Activated CD4-positive, alpha-beta T cell treated with anti-CD3 and anti-CD28 coated beads for 36 hours (primary cell): ENCODE data around the gene LYST. TPM values are rescaled to one million over a fixed set of nuclear protein-coding genes. Genes with fewer than 3 reads are reported as not detected.
"Not testable (repeated sequence)": the region's sequence is repeated elsewhere in the genome, so short reads cannot be mapped to it uniquely, and the experiment has no call there.

ENCODE experiments used
- ATAC-seq: fragments of 200-7000 bp; cut with Tn5 transposase; one replicate; pipeline ENCODE4 v1.10.0; 2021; ENCODE audit warnings: mild to moderate bottlenecking, moderate library complexity
- CTCF ChIA-PET: fragments of 350-600 bp; sonication (Branson Sonifier 250); formaldehyde crosslinking; loops from one replicate; lab custom pipeline; 2021; ENCODE audit warnings: antibody characterized with exemption; lab: Charles Lee
- POLR2A ChIA-PET: fragments of 350-600 bp; sonication (Branson Sonifier 250); formaldehyde crosslinking; loops from one replicate; lab custom pipeline; 2021; ENCODE audit warnings: antibody characterized with exemption, inconsistent platforms; lab: Charles Lee
- DNase-seq: peaks from one replicate; pipeline ENCODE4 v3.0.0-alpha.2; 2020
- H3K27ac Mint-ChIP-seq: one replicate; pipeline ENCODE4 v1.8.0; 2021; ENCODE audit warnings: mixed read lengths
- H3K27me3 Mint-ChIP-seq: one replicate; pipeline ENCODE4 v1.8.0; 2021; ENCODE audit warnings: mixed read lengths
- H3K36me3 Mint-ChIP-seq: one replicate; pipeline ENCODE4 v1.8.0; 2021; ENCODE audit warnings: low read depth, mixed read lengths
- H3K4me1 Mint-ChIP-seq: one replicate; pipeline ENCODE4 v1.8.0; 2021; ENCODE audit warnings: mixed read lengths
- H3K4me3 Mint-ChIP-seq: one replicate; pipeline ENCODE4 v1.8.0; 2021; ENCODE audit warnings: mild to moderate bottlenecking, moderate library complexity, mixed read lengths
- H3K9me3 Mint-ChIP-seq: one replicate; pipeline ENCODE4 v1.8.0; 2021; ENCODE audit warnings: low read depth, mixed read lengths
- intact Hi-C, 2 experiments: fragments of 100-400 bp; cut with DNase I in 1 of 2; cut with micrococcal nuclease in 1 of 2; formaldehyde crosslinking; loops; one replicate each; pipeline versions ENCODE4 v1.14.2 to v1.15.1; 2022 to 2024; cut with DNase I, micrococcal nuclease
- total RNA-seq, 2 experiments: library from RNA; stranded (reverse); gene quantifications; one replicate each; pipeline ENCODE4 v1.2.3, GENCODE V29; 2021

The LYST gene
- total RNA-seq, 2 experiments from 2014 or later: 28.1 to 32.3 TPM

GRCh38 chr1:235845656-235846107 lies 21.0 kb downstream of the LYST start:
- POLR2A ChIA-PET, H3K9me3 Mint-ChIP-seq, H3K27ac Mint-ChIP-seq, ATAC-seq, H3K27me3 Mint-ChIP-seq, intact Hi-C loops, H3K4me3 Mint-ChIP-seq: not testable (repeated sequence)
- Mint-ChIP-seq H3K36me3 (peaks cover 29% of the 10 kb centered on the region), H3K4me1 (peaks cover 57% of the 10 kb centered on the region)
- DNase-seq: peak; percentile 26
- CTCF ChIA-PET: interaction anchor here (0.6 to 8.4 kb wide), 7 partner anchors 9 to 162 kb away, joined by 3 to 64 read pairs (median 5); no protein-coding TSS in a partner anchor

GRCh38 chr1:235844776-235845175 lies 21.9 kb downstream of the LYST start:
- intact Hi-C loops: loop anchor here (5.0 kb wide), 2 partner anchors 128 to 332 kb away; no protein-coding TSS in a partner anchor
- no peak for DNase-seq
- H3K4me1 Mint-ChIP-seq: peaks cover 55% of the 10 kb centered on the region

GRCh38 chr1:235843461-235843961 lies 23.2 kb downstream of the LYST start:
- Mint-ChIP-seq H3K4me3 (no peak overlapping the region), H3K4me1 (peaks cover 45% of the 10 kb centered on the region), H3K27ac (no peak overlapping the region), H3K9me3 (peaks cover 5% of the 10 kb centered on the region), H3K36me3 (peaks cover 28% of the 10 kb centered on the region), H3K27me3 (no peaks in the 10 kb centered on the region)
- ChIA-PET CTCF (interaction anchor here (0.7 to 8.4 kb wide), 14 partner anchors 10 to 330 kb away, joined by 3 to 64 read pairs (median 4); no protein-coding TSS in a partner anchor), POLR2A (interaction anchor here (0.5 to 1.1 kb wide), 3 partner anchors 22 to 568 kb away, joined by 3 to 5 read pairs (median 5); no protein-coding TSS in a partner anchor)
- DNase-seq (no peak), ATAC-seq (peak; percentile 73)
- intact Hi-C loops: loop anchor here (5.0 kb wide), 2 partner anchors 129 to 331 kb away; no protein-coding TSS in a partner anchor

More at GRCh38 chr1:235844776-235845175, 21.9 kb downstream of the LYST start:
- ChIA-PET POLR2A (no interaction called here), CTCF (interaction anchor here (0.6 to 8.4 kb wide), 7 partner anchors 10 to 166 kb away, joined by 3 to 64 read pairs (median 5); no protein-coding TSS in a partner anchor)
- no peak overlapping the region for H3K4me3 Mint-ChIP-seq
- no peak for ATAC-seq
- H3K27me3 Mint-ChIP-seq: no peaks in the 10 kb centered on the region
- H3K9me3 Mint-ChIP-seq: peaks cover 5% of the 10 kb centered on the region
- peaks cover 29% of the 10 kb centered on the region for H3K36me3 Mint-ChIP-seq
- no peak overlapping the region for H3K27ac Mint-ChIP-seq

- Mint-ChIP-seq H3K27ac (no peak overlapping the region), H3K27me3 (no peaks in the 10 kb centered on the region), H3K36me3 (peaks cover 22% of the 10 kb centered on the region), H3K4me3 (no peak overlapping the region), H3K9me3 (peaks cover 3% of the 10 kb centered on the region), H3K4me1 (peaks cover 31% of the 10 kb centered on the region)
- CTCF ChIA-PET: interaction anchor here (0.7 to 8.4 kb wide), 11 partner anchors 9 to 462 kb away, joined by 3 to 64 read pairs (median 3); no protein-coding TSS in a partner anchor
- intact Hi-C loops: loop anchor here (5.0 kb wide), 2 partner anchors 130 to 330 kb away; no protein-coding TSS in a partner anchor
- POLR2A ChIA-PET: no interaction called here
- ATAC-seq (no peak), DNase-seq (no peak)
Observed at GRCh38 chr1:235841938-235842545, 24.7 kb downstream of the LYST start.

GRCh38 chr1:235838021-235838420 lies 28.7 kb downstream of the LYST start:
- Mint-ChIP-seq H3K9me3 (no peaks in the 10 kb centered on the region), H3K4me3 (no peak overlapping the region), H3K36me3 (peaks cover 12% of the 10 kb centered on the region), H3K27ac (no peak overlapping the region), H3K27me3 (no peaks in the 10 kb centered on the region), H3K4me1 (peaks cover 12% of the 10 kb centered on the region)
- intact Hi-C loops: no loop called here
- CTCF ChIA-PET: interaction anchor here (0.8 to 1.4 kb wide), 4 partner anchors 9 to 134 kb away, joined by 3 to 4 read pairs (median 3); no protein-coding TSS in a partner anchor
- DNase-seq (no peak), ATAC-seq (peak; percentile 71)
- POLR2A ChIA-PET: interaction anchor here (0.6 kb wide), 1 partner anchor 351 kb away, joined by 3 read pairs; no protein-coding TSS in a partner anchor

- H3K4me1 Mint-ChIP-seq: peaks cover 17% of the 10 kb centered on the region
- DNase-seq: no peak
- intact Hi-C loops: no loop called here
- H3K27ac Mint-ChIP-seq: no peak overlapping the region
- no peaks in the 10 kb centered on the region for H3K27me3 Mint-ChIP-seq
- CTCF ChIA-PET: interaction anchor here (0.6 to 6.7 kb wide), 6 partner anchors 10 to 323 kb away, joined by 3 to 64 read pairs (median 4); no protein-coding TSS in a partner anchor
- POLR2A ChIA-PET: no interaction called here
- peaks cover 14% of the 10 kb centered on the region for H3K36me3 Mint-ChIP-seq
- no peaks in the 10 kb centered on the region for H3K9me3 Mint-ChIP-seq
- no peak overlapping the region for H3K4me3 Mint-ChIP-seq
- no peak for ATAC-seq
Observed at GRCh38 chr1:235835226-235835625, 31.5 kb downstream of the LYST start.

GRCh38 chr1:235834620-235835019 lies 32.1 kb downstream of the LYST start:
- POLR2A ChIA-PET: no interaction called here
- no peak for ATAC-seq
- intact Hi-C loops: no loop called here
- H3K27me3 Mint-ChIP-seq: no peaks in the 10 kb centered on the region
- no peak overlapping the region for H3K4me3 Mint-ChIP-seq
- DNase-seq: no peak
- H3K36me3 Mint-ChIP-seq: peaks cover 9% of the 10 kb centered on the region
- H3K27ac Mint-ChIP-seq: no peak overlapping the region
- H3K9me3 Mint-ChIP-seq: no peaks in the 10 kb centered on the region
- CTCF ChIA-PET: interaction anchor here (0.6 to 6.7 kb wide), 6 partner anchors 11 to 322 kb away, joined by 3 to 64 read pairs (median 4); no protein-coding TSS in a partner anchor
- H3K4me1 Mint-ChIP-seq: peaks cover 12% of the 10 kb centered on the region

GRCh38 chr1:235832011-235832410 lies 34.7 kb downstream of the LYST start:
- CTCF ChIA-PET: interaction anchor here (0.9 to 6.7 kb wide), 3 partner anchors 11 to 140 kb away, joined by 3 to 64 read pairs (median 8); no protein-coding TSS in a partner anchor
- intact Hi-C loops: no loop called here
- POLR2A ChIA-PET: no interaction called here
- DNase-seq (no peak), ATAC-seq (no peak)
- Mint-ChIP-seq H3K36me3 (peaks cover 13% of the 10 kb centered on the region), H3K27me3 (no peaks in the 10 kb centered on the region), H3K4me3 (no peak overlapping the region), H3K9me3 (no peaks in the 10 kb centered on the region), H3K27ac (no peak overlapping the region), H3K4me1 (peaks cover 9% of the 10 kb centered on the region)

GRCh38 chr1:235831148-235831547 lies 35.6 kb downstream of the LYST start:
- peaks cover 19% of the 10 kb centered on the region for H3K36me3 Mint-ChIP-seq
- H3K4me3 Mint-ChIP-seq: no peak overlapping the region
- CTCF ChIA-PET: interaction anchor here (1.1 to 6.7 kb wide), 3 partner anchors 14 to 141 kb away, joined by 3 to 64 read pairs (median 8); no protein-coding TSS in a partner anchor
- intact Hi-C loops: no loop called here
- DNase-seq (peak; percentile 77), ATAC-seq (peak; percentile 100)
- no peaks in the 10 kb centered on the region for H3K9me3 Mint-ChIP-seq
- H3K27me3 Mint-ChIP-seq: no peaks in the 10 kb centered on the region
- H3K4me1 Mint-ChIP-seq: peaks cover 9% of the 10 kb centered on the region
- POLR2A ChIA-PET: no interaction called here
- no peak overlapping the region for H3K27ac Mint-ChIP-seq

GRCh38 chr1:235826102-235826854 lies 40.4 kb downstream of the LYST start:
- H3K4me3 Mint-ChIP-seq: no peak overlapping the region
- peaks cover 22% of the 10 kb centered on the region for H3K36me3 Mint-ChIP-seq
- H3K4me1 Mint-ChIP-seq: peaks cover 6% of the 10 kb centered on the region
- ChIA-PET POLR2A (no interaction called here), CTCF (interaction anchor here (0.7 to 1.3 kb wide), 3 partner anchors 71 to 131 kb away, joined by 3 to 4 read pairs (median 3); no protein-coding TSS in a partner anchor)
- no peaks in the 10 kb centered on the region for H3K27me3 Mint-ChIP-seq
- DNase-seq (no peak), ATAC-seq (no peak)
- H3K27ac Mint-ChIP-seq: no peak overlapping the region
- intact Hi-C loops: no loop called here
- no peaks in the 10 kb centered on the region for H3K9me3 Mint-ChIP-seq

GRCh38 chr1:235825229-235825628 lies 41.5 kb downstream of the LYST start:
- Mint-ChIP-seq H3K4me1 (no peaks in the 10 kb centered on the region), H3K36me3 (peaks cover 19% of the 10 kb centered on the region), H3K4me3 (no peak overlapping the region), H3K27ac (no peak overlapping the region), H3K9me3 (no peaks in the 10 kb centered on the region), H3K27me3 (no peaks in the 10 kb centered on the region)
- POLR2A ChIA-PET: no interaction called here
- no peak for ATAC-seq
- intact Hi-C loops: no loop called here
- CTCF ChIA-PET: no interaction called here
- no peak for DNase-seq
